Measurements from ENCODE around the gene ANGPTL1. TPM values are rescaled to one million over a fixed set of nuclear protein-coding genes. Genes with fewer than 3 reads are reported as not detected.

The ANGPTL1 gene
- total and polyA plus RNA-seq, 2 of the 8 experiments (the other 6 are each of a cell fraction or from before 2014, with no cell fraction given): not detected

DNA sequence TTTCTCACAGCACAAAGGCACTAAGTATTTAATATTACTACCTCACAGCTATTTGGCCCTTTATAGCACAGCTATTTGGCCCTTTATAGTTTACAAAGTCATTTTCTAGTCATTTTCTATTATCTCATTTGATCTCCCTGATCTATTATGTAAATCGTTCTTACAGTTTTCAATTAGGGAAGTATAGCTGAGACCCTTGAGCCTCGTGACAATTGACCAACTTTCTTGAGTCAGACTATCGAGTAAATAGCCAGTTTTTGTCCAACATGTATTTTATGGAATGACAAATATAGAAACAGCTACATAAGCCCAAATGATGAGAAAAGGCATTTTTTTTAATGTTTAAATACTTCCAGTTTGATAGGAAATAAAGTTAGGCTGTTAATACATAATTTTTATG lies 7.0 kb upstream of the ANGPTL1 start:
- no peak overlapping the region for H4K8ac ChIP-seq (ENCODE audit: extremely low read depth, insufficient read depth, low read length)
- H3K79me2 ChIP-seq (ENCODE audit: control insufficient read depth in 1 of 2, insufficient read depth in 2 of 2, low read length in 2 of 2): no peaks in the 10 kb centered on the region
- H2BK120ac ChIP-seq (replicated peaks; ENCODE audit: low read depth, low read length): no peak overlapping the region
- H3K79me1 ChIP-seq (ENCODE audit: low read depth, low read length): no peaks in the 10 kb centered on the region
- 90% methylated on average over 3 of the region's 3 CpGs; no CpG with 5 or more reads in 1 of the 2 experiments for WGBS, 2 experiments (ENCODE audit: extremely low coverage in 1 of 2, insufficient coverage in 1 of 2, insufficient read length in 1 of 2, insufficient replicate concordance in 2 of 2, low coverage in 1 of 2, low lambda C conversion rate in 2 of 2, missing lambda C conversion rate in 1 of 2)
- no peak overlapping the region for H3K18ac ChIP-seq (ENCODE audit: extremely low read depth, low read length)
- no peaks in the 10 kb centered on the region for H3K9me3 ChIP-seq (ENCODE audit: insufficient read depth in 2 of 2, low read depth in 1 of 2, low read length in 1 of 2)
- no peak overlapping the region for H3K9ac ChIP-seq (replicated peaks in 1 of 4; ENCODE audit: extremely low read depth in 1 of 4, low read depth in 3 of 4, low read length in 3 of 4)
- no peak overlapping the region for H3K4ac ChIP-seq (replicated peaks; ENCODE audit: insufficient read length, low read depth, low read length)
- H4K91ac ChIP-seq (replicated peaks; ENCODE audit: insufficient read length, low read length): no peak overlapping the region
- H2BK15ac ChIP-seq (ENCODE audit: low read length): no peak overlapping the region
- ChIA-PET POLR2A (ENCODE audit: partially characterized antibody) (no interaction called here), CTCF (ENCODE audit: partially characterized antibody) (interaction anchor here (0.5 to 1.2 kb wide), 3 partner anchors 15 to 201 kb away, joined by 3 read pairs; no protein-coding TSS in a partner anchor)
- H3K23ac ChIP-seq (ENCODE audit: insufficient read length): no peak overlapping the region
- DNase-seq (ENCODE audit: low read depth in 1 of 2, low spot score in 2 of 2): no peak
- H2AFZ ChIP-seq (ENCODE audit: low read length): no peak overlapping the region
- H3K23me2 ChIP-seq (ENCODE audit: low read depth, low read length): no peaks in the 10 kb centered on the region
- no peak overlapping the region for H2BK20ac ChIP-seq (ENCODE audit: low read length)
- no peak overlapping the region for H3K27ac ChIP-seq (ENCODE audit: low read depth, low read length)
- no peak overlapping the region for H3K4me2 ChIP-seq (ENCODE audit: insufficient read depth in 1 of 2, low read depth in 2 of 2, low read length in 2 of 2)
- no peak overlapping the region for H3K56ac ChIP-seq (replicated peaks; ENCODE audit: insufficient read length, low read depth, low read length)
- H3K4me3 ChIP-seq (ENCODE audit: extremely low read depth in 1 of 4, insufficient read depth in 2 of 4, low read depth in 3 of 4, low read length in 4 of 4): no peak overlapping the region
- no peak overlapping the region for H2BK12ac ChIP-seq (ENCODE audit: low read depth, low read length)
- H2BK5ac ChIP-seq (ENCODE audit: low read depth, low read length): no peak overlapping the region
- FAIRE-seq: no peak
- no peak overlapping the region for H2AK5ac ChIP-seq (ENCODE audit: low read depth, low read length)
- no peaks in the 10 kb centered on the region for H4K20me1 ChIP-seq (replicated peaks in 1 of 2; ENCODE audit: control insufficient read depth in 1 of 2, insufficient read depth in 2 of 2, low read length in 2 of 2)
- H3K4me1 ChIP-seq (replicated peaks in 1 of 4; ENCODE audit: control insufficient read depth in 3 of 4, insufficient read depth in 4 of 4, low read length in 3 of 4): no peaks in the 10 kb centered on the region
- H3K14ac ChIP-seq (ENCODE audit: insufficient read length): no peak overlapping the region
- no peaks in the 10 kb centered on the region for H3K27me3 ChIP-seq (replicated peaks in 1 of 4; ENCODE audit: control insufficient read depth in 3 of 4, extremely low read depth in 1 of 4, insufficient read depth in 3 of 4, low read length in 3 of 4)
- peaks cover 0 to 4% (median 0%) of the 10 kb centered on the region in 4 experiments; a peak in 1 of 8 replicates for H3K36me3 ChIP-seq (ENCODE audit: control insufficient read depth in 2 of 4, insufficient read depth in 4 of 4, low read length in 3 of 4)
- H4K5ac ChIP-seq (ENCODE audit: insufficient read length, low read depth, low read length): no peak overlapping the region
- no peak for TF ChIP-seq JUND (IDR thresholded peaks at IDR 0.05; ENCODE audit: low read length)
- TF ChIP-seq TBP (IDR thresholded peaks at IDR 0.05; ENCODE audit: low read depth, low read length): no peak
- no peak for TF ChIP-seq NRF1 (IDR thresholded peaks at IDR 0.05; ENCODE audit: low read depth, low read length)
- TF ChIP-seq POLR2AphosphoS5 (IDR thresholded peaks at IDR 0.05; ENCODE audit: low read depth, low read length): no peak
- TF ChIP-seq BACH1 (IDR thresholded peaks at IDR 0.05; ENCODE audit: low read length): no peak
- TF ChIP-seq SRF (IDR thresholded peaks at IDR 0.05; ENCODE audit: low read depth, low read length): no peak
- TF ChIP-seq ZNF274 (IDR thresholded peaks at IDR 0.05; ENCODE audit: borderline replicate concordance, extremely low read depth, low read length): no peak
- no peak for TF ChIP-seq SIRT6 (IDR thresholded peaks at IDR 0.05; ENCODE audit: low read length)
- TF ChIP-seq, protein P1, sequence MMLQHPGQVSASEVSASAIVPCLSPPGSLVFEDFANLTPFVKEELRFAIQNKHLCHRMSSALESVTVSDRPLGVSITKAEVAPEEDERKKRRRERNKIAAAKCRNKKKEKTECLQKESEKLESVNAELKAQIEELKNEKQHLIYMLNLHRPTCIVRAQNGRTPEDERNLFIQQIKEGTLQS (IDR thresholded peaks at IDR 0.05; ENCODE audit: insufficient read depth, low read depth, low read length): no peak

All from H1 (cell line).